ENCODE measurements around the gene TAPT1. TPM values are rescaled to one million over a fixed set of nuclear protein-coding genes. Genes with fewer than 3 reads are reported as not detected.

Gene TAPT1
- polyA plus RNA-seq, 2 of the 4 experiments (the other 2 are of a cell fraction) = 11.5 to 17.1 TPM

- DNase-seq (ENCODE audit: low read depth in 1 of 2, low spot score in 1 of 2) (no peak), FAIRE-seq (no peak), ATAC-seq (peak in 1 of 2 experiments; percentile 45; a peak in 3 of 6 replicates)
- 35% methylated on average over 6 of the region's 6 CpGs for WGBS (ENCODE audit: missing lambda C conversion rate)
- H3K4me3 ChIP-seq = peak overlapping the region; percentile 95
- TF ChIP-seq CEBPB (IDR thresholded peaks at IDR 0.05) (no peak), HOXA7 (CRISPR knock-in tag; IDR thresholded peaks at IDR 0.05) (no peak), MAFK (IDR thresholded peaks at IDR 0.05; ENCODE audit: partially characterized antibody) (no peak), CBX8 (IDR thresholded peaks at IDR 0.05) (no peak), KDM5A (IDR thresholded peaks at IDR 0.05) (no peak), NFE2L2 (conservative IDR thresholded peaks at IDR 0.05; ENCODE audit: low read length) (no peak), NR3C1 (IDR thresholded peaks at IDR 0.05) (no peak)
- H3K4me2 ChIP-seq = peak overlapping the region; percentile 74
- H3K9me3 ChIP-seq = no peaks in the 10 kb centered on the region
- POLR2A ChIA-PET = interaction anchor here (1.0 kb wide), 1 partner anchor 27 kb away, joined by 3 read pairs; no protein-coding TSS in a partner anchor
- CTCF ChIA-PET = interaction anchor here (0.5 to 2.9 kb wide), 6 partner anchors 10 to 198 kb away, joined by 3 to 10 read pairs (median 3); no protein-coding TSS in a partner anchor
- peak overlapping the region; percentile 58 to 100; a peak in 5 of 6 replicates for H3K27ac ChIP-seq
- peaks cover 24% of the 10 kb centered on the region for H3K4me1 ChIP-seq
These were observed 1.8 kb downstream of the TAPT1 start for GRCh38 chr4:16224264-16225166.

GRCh38 chr4:16222957-16223527 is 3.2 kb downstream of the TAPT1 start:
- ChIA-PET POLR2A (no interaction called here), CTCF (interaction anchor here (1.6 to 2.9 kb wide), 2 partner anchors 18 to 42 kb away, joined by 6 to 10 read pairs; no protein-coding TSS in a partner anchor)
- Histone ChIP-seq H3K27ac (no peak overlapping the region), H3K4me3 (no peak overlapping the region), H3K4me1 (peaks cover 22% of the 10 kb centered on the region), H3K4me2 (peak overlapping the region; percentile 74; the same call in 2 of the 3 replicates), H3K9me3 (no peaks in the 10 kb centered on the region)
- TF ChIP-seq EHF (CRISPR knock-in tag; IDR thresholded peaks at IDR 0.05) (no peak), RNF2 (IDR thresholded peaks at IDR 0.05; ENCODE audit: borderline replicate concordance, low read depth) (no peak), CTCF (IDR thresholded peaks at IDR 0.05) (no peak), ELK1 (IDR thresholded peaks at IDR 0.05; ENCODE audit: low read depth, low read length) (no peak), HMGXB4 (CRISPR knock-in tag; IDR thresholded peaks at IDR 0.05; ENCODE audit: borderline replicate concordance) (no peak), RCOR1 (IDR thresholded peaks at IDR 0.05; ENCODE audit: low read depth, low read length) (no peak), ZFP36 (IDR thresholded peaks at IDR 0.05; ENCODE audit: borderline replicate concordance, partially characterized antibody) (no peak), NPAS2 (CRISPR knock-in tag; IDR thresholded peaks at IDR 0.05; ENCODE audit: borderline replicate concordance) (no peak), HEYL (CRISPR knock-in tag; IDR thresholded peaks at IDR 0.05) (no peak)
- DNase-seq (ENCODE audit: low read depth in 1 of 2, low spot score in 1 of 2) (no peak), ATAC-seq (no peak), FAIRE-seq (no peak)

GRCh38 chr4:16218950-16219349 is 7.3 kb downstream of the TAPT1 start:
- CTCF ChIA-PET = interaction anchor here (0.5 to 1.8 kb wide), 3 partner anchors 20 to 524 kb away, joined by 3 to 7 read pairs (median 3); no protein-coding TSS in a partner anchor
- Histone ChIP-seq H3K4me3 (no peak overlapping the region), H3K9me3 (no peaks in the 10 kb centered on the region), H3K27ac (no peak overlapping the region), H3K4me1 (0 out of 3 replicates have a peak, but pooled peaks cover 10% of the 10 kb centered on the region), H3K4me2 (no peak overlapping the region)
- ATAC-seq (no peak), DNase-seq (ENCODE audit: low read depth in 1 of 2, low spot score in 1 of 2) (no peak), FAIRE-seq (no peak)
- POLR2A ChIA-PET = no interaction called here
- TF ChIP-seq KDM1A (IDR thresholded peaks at IDR 0.05; ENCODE audit: low read depth) (no peak), FOSB (CRISPR knock-in tag; IDR thresholded peaks at IDR 0.05) (no peak), JUN (IDR thresholded peaks at IDR 0.05) (no peak), ATOH8 (CRISPR knock-in tag; IDR thresholded peaks at IDR 0.05; ENCODE audit: low read depth) (no peak)

All from A549 (cell line).